Thyroid gland (tissue), 4 donors: Measurements from ENCODE around the gene ERVW-1.

ENCODE experiments used
- POLR2A ChIP-seq, 2 donors: fragments of 450-650 bp; IDR thresholded peaks; one replicate each; pipeline ENCODE4 v1.6.1; 2017; ENCODE audit warnings: antibody characterized with exemption in 2 of 2, mild to moderate bottlenecking in 2 of 2, moderate library complexity in 1 of 2
- TF ChIP-seq, protein P1 (sequence below), 6 experiments: fragments of 200-600 bp in 3 of 6; fragments of 450-650 bp in 3 of 6; sonication (generic) in 3 of 6; IDR thresholded peaks; one replicate each; pipeline ENCODE4 v1.5.1; 2016 to 2019; ENCODE audit warnings: antibody characterized with exemption in 6 of 6, mild to moderate bottlenecking in 2 of 6, inconsistent platforms in 1 of 6, moderate library complexity in 1 of 6

DNA sequence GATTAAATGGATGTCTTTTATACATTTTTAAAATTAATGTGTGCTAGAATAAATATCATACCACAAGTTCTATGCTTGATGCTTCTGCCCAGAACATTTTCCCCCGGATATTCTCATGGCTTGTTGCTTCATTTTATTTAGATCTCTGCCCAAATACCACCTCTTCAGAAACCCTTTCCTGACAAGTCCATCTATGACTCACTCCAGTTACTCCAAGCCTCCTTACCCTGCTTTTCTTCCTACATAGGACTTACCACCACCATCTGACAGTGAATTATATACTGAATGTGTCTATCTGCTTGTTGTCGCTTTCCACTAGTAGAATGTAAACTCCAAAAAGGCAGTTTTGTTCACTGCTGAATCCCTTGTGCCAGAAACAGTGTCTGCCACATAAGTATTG lies 19.1 kb upstream of the ERVW-1 start:
- TF ChIP-seq, protein P1, sequence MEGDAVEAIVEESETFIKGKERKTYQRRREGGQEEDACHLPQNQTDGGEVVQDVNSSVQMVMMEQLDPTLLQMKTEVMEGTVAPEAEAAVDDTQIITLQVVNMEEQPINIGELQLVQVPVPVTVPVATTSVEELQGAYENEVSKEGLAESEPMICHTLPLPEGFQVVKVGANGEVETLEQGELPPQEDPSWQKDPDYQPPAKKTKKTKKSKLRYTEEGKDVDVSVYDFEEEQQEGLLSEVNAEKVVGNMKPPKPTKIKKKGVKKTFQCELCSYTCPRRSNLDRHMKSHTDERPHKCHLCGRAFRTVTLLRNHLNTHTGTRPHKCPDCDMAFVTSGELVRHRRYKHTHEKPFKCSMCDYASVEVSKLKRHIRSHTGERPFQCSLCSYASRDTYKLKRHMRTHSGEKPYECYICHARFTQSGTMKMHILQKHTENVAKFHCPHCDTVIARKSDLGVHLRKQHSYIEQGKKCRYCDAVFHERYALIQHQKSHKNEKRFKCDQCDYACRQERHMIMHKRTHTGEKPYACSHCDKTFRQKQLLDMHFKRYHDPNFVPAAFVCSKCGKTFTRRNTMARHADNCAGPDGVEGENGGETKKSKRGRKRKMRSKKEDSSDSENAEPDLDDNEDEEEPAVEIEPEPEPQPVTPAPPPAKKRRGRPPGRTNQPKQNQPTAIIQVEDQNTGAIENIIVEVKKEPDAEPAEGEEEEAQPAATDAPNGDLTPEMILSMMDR (IDR thresholded peaks at IDR 0.05), result no peak
- TF ChIP-seq POLR2A (IDR thresholded peaks at IDR 0.05), result no peak
